Fibroblast of lung (primary cell): ENCODE data around the gene CFAP70. TPM values are rescaled to one million over a fixed set of nuclear protein-coding genes. Genes with fewer than 3 reads are reported as not detected.
"Not testable (repeated sequence)": the region's sequence is repeated elsewhere in the genome, so short reads cannot be mapped to it uniquely, and the experiment has no call there.

Experiments
- DNase-seq, 2 donors: peaks; one replicate each; pipeline versions ENCODE4 v3.0.0 to v3.0.0-alpha.2; 2010; ENCODE audit warnings: low read depth in 2 of 2
- H2AFZ ChIP-seq: 2 replicates; pipeline ENCODE4 v1.5.1; 2012; ENCODE audit warnings: low read length, control low read depth, inconsistent platforms
- H3K27ac ChIP-seq: 2 replicates; pipeline ENCODE4 v1.5.1; 2011; ENCODE audit warnings: low read length, control low read depth; ENCODE audit not compliant: insufficient read depth
- H3K27me3 ChIP-seq: 2 replicates; pipeline ENCODE4 v1.5.1; 2011; ENCODE audit warnings: mild to moderate bottlenecking, low read length; ENCODE audit not compliant: control insufficient read depth, insufficient read depth
- H3K36me3 ChIP-seq: 2 replicates; pipeline ENCODE4 v1.5.1; 2011; ENCODE audit warnings: low read length; ENCODE audit not compliant: control insufficient read depth, insufficient read depth
- H3K4me1 ChIP-seq: 2 replicates; pipeline ENCODE4 v1.5.1; 2011; ENCODE audit warnings: low read length; ENCODE audit not compliant: control insufficient read depth, insufficient read depth; ENCODE audit errors: extremely low read depth
- H3K4me2 ChIP-seq: 2 replicates; pipeline ENCODE4 v1.5.1; 2011; ENCODE audit warnings: low read length, control low read depth; ENCODE audit not compliant: insufficient read depth; ENCODE audit errors: extremely low read depth
- H3K4me3 ChIP-seq, 4 experiments: fragments of 200-600 bp in 1 of 4; sonication (generic) in 1 of 4; replicated peaks in 1 of 4; 2 replicates each; pipeline ENCODE4 v1.5.1; 2011 to 2016; ENCODE audit warnings: low read length in 4 of 4, low read depth in 3 of 4, mild to moderate bottlenecking in 3 of 4, control low read depth in 2 of 4, inconsistent platforms in 1 of 4, mixed read lengths in 1 of 4; ENCODE audit not compliant: insufficient read depth in 1 of 4; ENCODE audit errors: control extremely low read depth in 1 of 4
- H3K79me2 ChIP-seq: 2 replicates; pipeline ENCODE4 v1.5.1; 2012; ENCODE audit warnings: mild to moderate bottlenecking, low read length, inconsistent platforms; ENCODE audit not compliant: control insufficient read depth, insufficient read depth
- H3K9ac ChIP-seq: 2 replicates; pipeline ENCODE4 v1.5.1; 2011; ENCODE audit warnings: mild to moderate bottlenecking, low read length, control low read depth; ENCODE audit not compliant: insufficient read depth
- H3K9me3 ChIP-seq: 2 replicates; pipeline ENCODE4 v1.5.1; 2012; ENCODE audit warnings: low read depth, low read length; ENCODE audit not compliant: control insufficient read depth, insufficient read depth
- H4K20me1 ChIP-seq: 2 replicates; pipeline ENCODE4 v1.5.1; 2011; ENCODE audit warnings: low read length; ENCODE audit not compliant: control insufficient read depth, insufficient read depth; ENCODE audit errors: extremely low read depth
- EZH2 ChIP-seq: IDR thresholded peaks from 2 replicates; pipeline ENCODE4 v1.5.1; 2012; ENCODE audit warnings: low read length, control low read depth, mild to moderate bottlenecking; ENCODE audit errors: missing control alignments
- polyA plus RNA-seq, 2 donors: library from polyadenylated mRNA; depleted of rRNA in 1 of 2; stranded (reverse) in 1 of 2; unstranded in 1 of 2; fragments of >200 nt; gene quantifications; 2 replicates each; pipeline ENCODE4 v1.2.1, GENCODE V29; 2011 to 2012; ENCODE audit warnings: missing spikeins in 1 of 2
- total RNA-seq: library from RNA; depleted of rRNA; stranded (reverse); fragments of >200 nt; gene quantifications from 2 replicates; pipeline ENCODE4 v1.2.1, GENCODE V29; 2014
- TF ChIP-seq, protein P1 (sequence below), 2 donors: IDR thresholded peaks in 1 of 2; conservative IDR thresholded peaks in 1 of 2; 1 replicate in 1 of 2; 2 replicates in 1 of 2; pipeline ENCODE4 v1.5.1; 2011 to 2012; ENCODE audit warnings: low read length in 2 of 2, control low read depth in 1 of 2, inconsistent platforms in 1 of 2, low read depth in 1 of 2, mild to moderate bottlenecking in 1 of 2

Gene CFAP70
- total and polyA plus RNA-seq, 2 donors (not counting 1 experiment from before 2014, with no cell fraction given), result 0.19 to 1.3 TPM

DNA sequence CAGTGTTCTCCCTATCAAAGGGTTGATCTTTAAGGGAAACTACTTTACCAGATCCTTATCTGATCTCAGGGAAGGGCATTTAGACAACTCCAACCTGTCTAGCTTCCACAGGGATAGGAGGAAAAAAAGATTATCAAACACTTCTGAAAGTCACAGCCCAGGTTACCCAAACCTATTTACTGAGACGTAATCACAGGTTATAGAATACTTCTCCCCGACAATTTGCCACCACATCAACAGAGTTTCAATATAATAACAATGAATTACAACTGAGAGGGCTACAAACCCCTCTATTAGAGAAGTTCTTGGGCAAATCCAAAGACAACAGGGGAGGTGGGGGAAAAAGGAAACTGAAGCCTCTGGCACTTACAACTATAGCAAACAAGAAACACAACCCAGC lies 26.3 kb downstream of the CFAP70 start:
- H3K27ac ChIP-seq, result no peak overlapping the region
- H3K4me2 ChIP-seq, result no peak overlapping the region
- H3K9me3 ChIP-seq, result no peaks in the 10 kb centered on the region
- H4K20me1 ChIP-seq, result no peaks in the 10 kb centered on the region
- H2AFZ ChIP-seq, result no peak overlapping the region
- no peak overlapping the region for H3K4me3 ChIP-seq
- DNase-seq, result no peak
- H3K27me3 ChIP-seq, result no peaks in the 10 kb centered on the region
- H3K79me2 ChIP-seq, result no peaks in the 10 kb centered on the region
- no peak overlapping the region for H3K9ac ChIP-seq
- TF ChIP-seq, protein P1, sequence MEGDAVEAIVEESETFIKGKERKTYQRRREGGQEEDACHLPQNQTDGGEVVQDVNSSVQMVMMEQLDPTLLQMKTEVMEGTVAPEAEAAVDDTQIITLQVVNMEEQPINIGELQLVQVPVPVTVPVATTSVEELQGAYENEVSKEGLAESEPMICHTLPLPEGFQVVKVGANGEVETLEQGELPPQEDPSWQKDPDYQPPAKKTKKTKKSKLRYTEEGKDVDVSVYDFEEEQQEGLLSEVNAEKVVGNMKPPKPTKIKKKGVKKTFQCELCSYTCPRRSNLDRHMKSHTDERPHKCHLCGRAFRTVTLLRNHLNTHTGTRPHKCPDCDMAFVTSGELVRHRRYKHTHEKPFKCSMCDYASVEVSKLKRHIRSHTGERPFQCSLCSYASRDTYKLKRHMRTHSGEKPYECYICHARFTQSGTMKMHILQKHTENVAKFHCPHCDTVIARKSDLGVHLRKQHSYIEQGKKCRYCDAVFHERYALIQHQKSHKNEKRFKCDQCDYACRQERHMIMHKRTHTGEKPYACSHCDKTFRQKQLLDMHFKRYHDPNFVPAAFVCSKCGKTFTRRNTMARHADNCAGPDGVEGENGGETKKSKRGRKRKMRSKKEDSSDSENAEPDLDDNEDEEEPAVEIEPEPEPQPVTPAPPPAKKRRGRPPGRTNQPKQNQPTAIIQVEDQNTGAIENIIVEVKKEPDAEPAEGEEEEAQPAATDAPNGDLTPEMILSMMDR (conservative IDR thresholded peaks at IDR 0.05 in 1 of 2, IDR thresholded peaks at IDR 0.05 in 1 of 2; ENCODE audit: low read depth in 1 of 2, low read length in 2 of 2), result no peak
- no peak for TF ChIP-seq EZH2
- H3K36me3 ChIP-seq, result no peaks in the 10 kb centered on the region
- no peaks in the 10 kb centered on the region for H3K4me1 ChIP-seq

- H3K9me3 ChIP-seq, H3K4me3 ChIP-seq, H2AFZ ChIP-seq, H3K4me1 ChIP-seq, H3K4me2 ChIP-seq, H3K9ac ChIP-seq, H3K27ac ChIP-seq, H3K27me3 ChIP-seq, H3K79me2 ChIP-seq, H3K36me3 ChIP-seq, DNase-seq, H4K20me1 ChIP-seq: not testable (repeated sequence)
These were observed 30.1 kb downstream of the CFAP70 start for GRCh38 chr10:73328523-73328922.

GRCh38 chr10:73325290-73325689 lies 33.4 kb downstream of the CFAP70 start:
- H3K36me3 ChIP-seq, H2AFZ ChIP-seq, H3K4me2 ChIP-seq, H3K9me3 ChIP-seq, H3K27ac ChIP-seq, H4K20me1 ChIP-seq, H3K79me2 ChIP-seq, H3K27me3 ChIP-seq, H3K4me3 ChIP-seq, DNase-seq, H3K4me1 ChIP-seq, H3K9ac ChIP-seq: not testable (repeated sequence)

- not testable (repeated sequence) for H3K4me2 ChIP-seq, DNase-seq, H3K27me3 ChIP-seq, H2AFZ ChIP-seq, H4K20me1 ChIP-seq, H3K36me3 ChIP-seq, H3K4me1 ChIP-seq, H3K9ac ChIP-seq, H3K4me3 ChIP-seq, H3K9me3 ChIP-seq, H3K27ac ChIP-seq, H3K79me2 ChIP-seq
These were observed 35.1 kb downstream of the CFAP70 start for GRCh38 chr10:73323582-73323981.
